DMS153 treated with DMSO at 0.1 percent for 48 hours (cell line): ENCODE results near the gene PLEKHA5.

ENCODE experiments used
- DNase-seq: peaks from one replicate; lab custom pipeline; 2025; ENCODE audit not compliant: unreplicated experiment; lab: John Stamatoyannopoulos, UW

Gene PLEKHA5

GRCh38 chr12:19129122-19129485 lies 429 bp upstream of the PLEKHA5 start:
- peak; percentile 31 for DNase-seq

GRCh38 chr12:19130224-19131024 lies 891 bp downstream of the PLEKHA5 start:
- peak; percentile 55 for DNase-seq

GRCh38 chr12:19131025-19131444 lies 1.5 kb downstream of the PLEKHA5 start:
- DNase-seq = no peak

- DNase-seq = no peak
These were observed 9.0 kb downstream of the PLEKHA5 start for GRCh38 chr12:19138551-19138950.

- no peak for DNase-seq
These were observed 9.4 kb downstream of the PLEKHA5 start for GRCh38 chr12:19138956-19139355.

- DNase-seq = no peak
These were observed 10.2 kb downstream of the PLEKHA5 start for GRCh38 chr12:19139615-19140194.

GRCh38 chr12:19140381-19141236 lies 11.1 kb downstream of the PLEKHA5 start:
- DNase-seq = no peak

- no peak for DNase-seq
These were observed 13.0 kb downstream of the PLEKHA5 start for GRCh38 chr12:19142499-19142898.

- DNase-seq = no peak
These were observed 14.8 kb downstream of the PLEKHA5 start for GRCh38 chr12:19144287-19144686.

- DNase-seq = no peak
These were observed 15.5 kb downstream of the PLEKHA5 start for GRCh38 chr12:19144985-19145384.

- no peak for DNase-seq
These were observed 19.3 kb downstream of the PLEKHA5 start for GRCh38 chr12:19148860-19149259.

- DNase-seq = no peak
These were observed 20.9 kb downstream of the PLEKHA5 start for GRCh38 chr12:19150273-19150900.

- no peak for DNase-seq
These were observed 21.8 kb downstream of the PLEKHA5 start for GRCh38 chr12:19151298-19151697.

- DNase-seq = no peak
These were observed 23.9 kb downstream of the PLEKHA5 start for GRCh38 chr12:19153396-19153795.

- DNase-seq = no peak
These were observed 25.2 kb downstream of the PLEKHA5 start for GRCh38 chr12:19154686-19155085.

GRCh38 chr12:19155981-19156734 lies 26.6 kb downstream of the PLEKHA5 start:
- DNase-seq = no peak

GRCh38 chr12:19158923-19159322 lies 29.4 kb downstream of the PLEKHA5 start:
- DNase-seq = no peak

- no peak for DNase-seq
These were observed 31.7 kb downstream of the PLEKHA5 start for GRCh38 chr12:19161216-19161615.

- no peak for DNase-seq
These were observed 35.9 kb downstream of the PLEKHA5 start for GRCh38 chr12:19165451-19165850.

GRCh38 chr12:19166387-19166786 lies 36.9 kb downstream of the PLEKHA5 start:
- DNase-seq = no peak

- no peak for DNase-seq
These were observed 37.4 kb downstream of the PLEKHA5 start for GRCh38 chr12:19166956-19167355.
